ENCODE results near the gene CBR1. TPM values are rescaled to one million over a fixed set of nuclear protein-coding genes. Genes with fewer than 3 reads are reported as not detected.

CBR1 gene
- total and polyA plus RNA-seq, 2 donors (not counting 1 experiment from before 2014, with no cell fraction given) = 12.4 to 14.4 TPM

GRCh38 chr21:36060159-36060921 lies 9.5 kb upstream of the CBR1 start, which contains the start of gene SETD4:
SETD4 (minus strand) TSS chr21:36060526; CDS start chr21:36058888, 1,638 bp downstream.
- H3K4me2 ChIP-seq (replicated peaks; ENCODE audit: low read depth, low read length, poor library complexity, severe bottlenecking) = peak within 1 kb of the TSS; percentile 98
- peaks cover 28% of the 10 kb centered on the region for H3K79me2 ChIP-seq (ENCODE audit: control insufficient read depth, insufficient read depth, low read length)
- peak within 1 kb of the TSS; percentile 98 for H2AFZ ChIP-seq (ENCODE audit: insufficient read depth, low read depth, low read length, poor library complexity, severe bottlenecking)
- WGBS (ENCODE audit: insufficient coverage) = under 1% methylated on average over 53 of the region's 57 CpGs
- ATAC-seq (ENCODE audit: low read depth) = peak; percentile 89
- peak within 1 kb of the TSS; percentile 88 for H3K9ac ChIP-seq (ENCODE audit: low read length)
- H3K4me1 ChIP-seq (ENCODE audit: control insufficient read depth in 2 of 2, insufficient read depth in 2 of 2, low read length in 2 of 2) = peaks cover 3 to 15% of the 10 kb centered on the region in 2 donors
- H3K27ac Mint-ChIP-seq = peak within 1 kb of the TSS; percentile 97
- peak; percentile 96 for DNase-seq
- H3K27me3 Mint-ChIP-seq = no peaks in the 10 kb centered on the region
- H3K9me3 Mint-ChIP-seq (ENCODE audit: insufficient read depth) = no peaks in the 10 kb centered on the region
- H3K27me3 ChIP-seq (replicated peaks in 1 of 4; ENCODE audit: control extremely low read depth in 1 of 4, control insufficient read depth in 3 of 4, insufficient read depth in 4 of 4, low read length in 3 of 4) = no peaks in the 10 kb centered on the region
- peak within 1 kb of the TSS; percentile 73 to 90 for H3K27ac ChIP-seq (ENCODE audit: low read length in 2 of 2)
- no peaks in the 10 kb centered on the region for H4K20me1 ChIP-seq (ENCODE audit: control insufficient read depth, insufficient read depth, low read length, poor library complexity, severe bottlenecking)
- no peak for TF ChIP-seq EZH2 (IDR thresholded peaks at IDR 0.05; ENCODE audit: borderline replicate concordance, insufficient read depth, low read depth, low read length, poor library complexity, severe bottlenecking)
- ChIA-PET POLR2A (interaction anchor here (0.5 to 1.7 kb wide), 11 partner anchors 9 to 260 kb away, joined by 3 to 28 read pairs (median 4); partner anchors contain the start of genes CBR1, CBR3 and MORC3), CTCF (interaction anchor here (0.6 to 3.4 kb wide), 7 partner anchors 9 to 52 kb away, joined by 3 to 15 read pairs (median 4); partner anchors contain the start of gene CBR1)
- peaks cover 22% of the 10 kb centered on the region for H3K4me1 Mint-ChIP-seq
- H3K4me3 ChIP-seq (ENCODE audit: control extremely low read depth in 1 of 5, extremely low read depth in 1 of 5, insufficient read depth in 1 of 5, low read depth in 2 of 5, low read length in 4 of 5) = peak within 1 kb of the TSS; percentile 80 to 95 (median 95)
- intact Hi-C loops (cut with micrococcal nuclease) = loop anchor here (1.0 to 10.0 kb wide), 8 partner anchors 9 to 1986 kb away; partner anchors contain the start of genes DYRK1A, MORC3, MRPS6 and SLC5A3
- peak within 1 kb of the TSS; percentile 92 for H3K4me3 Mint-ChIP-seq
- peaks cover 0 to 29% of the 10 kb centered on the region in 2 experiments for H3K36me3 ChIP-seq (replicated peaks in 1 of 2; ENCODE audit: control extremely low read depth in 1 of 2, control insufficient read depth in 1 of 2, extremely low read depth in 1 of 2, insufficient read depth in 2 of 2, low read length in 1 of 2)
- no peaks in the 10 kb centered on the region for H3K9me3 ChIP-seq (ENCODE audit: control extremely low read depth in 1 of 3, control insufficient read depth in 2 of 3, insufficient read depth in 1 of 3, low read length in 2 of 3)

- ATAC-seq (ENCODE audit: low read depth) (no peak), DNase-seq (no peak)
- no peaks in the 10 kb centered on the region for H3K27me3 ChIP-seq (replicated peaks in 1 of 4; ENCODE audit: control extremely low read depth in 1 of 4, control insufficient read depth in 3 of 4, insufficient read depth in 4 of 4, low read length in 3 of 4)
- H3K27ac ChIP-seq (ENCODE audit: low read length in 2 of 2) = no peak overlapping the region
- intact Hi-C loops (cut with micrococcal nuclease) = loop anchor here (2.0 to 10.0 kb wide), 5 partner anchors 15 to 1987 kb away; partner anchors contain the start of genes DYRK1A, MRPS6, SLC5A3 and VPS26C
- no CpG with 5 or more reads among the region's 2 CpGs for WGBS (ENCODE audit: insufficient coverage)
- ChIA-PET CTCF (no interaction called here), POLR2A (no interaction called here)
- TF ChIP-seq CTCF (IDR thresholded peaks at IDR 0.05) = no peak
- no peak for TF ChIP-seq EZH2 (IDR thresholded peaks at IDR 0.05; ENCODE audit: borderline replicate concordance, insufficient read depth, low read depth, low read length, poor library complexity, severe bottlenecking)
- H3K9ac ChIP-seq (ENCODE audit: low read length) = no peak overlapping the region
- Mint-ChIP-seq H3K27ac (peak overlapping the region; percentile 97), H3K4me1 (peaks cover 22% of the 10 kb centered on the region), H3K9me3 (ENCODE audit: insufficient read depth) (no peaks in the 10 kb centered on the region), H3K4me3 (peak overlapping the region; percentile 92), H3K27me3 (no peaks in the 10 kb centered on the region)
- peaks cover 3 to 15% of the 10 kb centered on the region in 2 donors for H3K4me1 ChIP-seq (ENCODE audit: control insufficient read depth in 2 of 2, insufficient read depth in 2 of 2, low read length in 2 of 2)
- no peaks in the 10 kb centered on the region for H3K9me3 ChIP-seq (ENCODE audit: control extremely low read depth in 1 of 3, control insufficient read depth in 2 of 3, insufficient read depth in 1 of 3, low read length in 2 of 3)
- peak overlapping the region; percentile 98 for H2AFZ ChIP-seq (ENCODE audit: insufficient read depth, low read depth, low read length, poor library complexity, severe bottlenecking)
- no peak overlapping the region for H3K4me2 ChIP-seq (replicated peaks; ENCODE audit: low read depth, low read length, poor library complexity, severe bottlenecking)
- H3K36me3 ChIP-seq (replicated peaks in 1 of 2; ENCODE audit: control extremely low read depth in 1 of 2, control insufficient read depth in 1 of 2, extremely low read depth in 1 of 2, insufficient read depth in 2 of 2, low read length in 1 of 2) = peaks cover 0 to 18% of the 10 kb centered on the region in 2 experiments
- no peaks in the 10 kb centered on the region for H4K20me1 ChIP-seq (ENCODE audit: control insufficient read depth, insufficient read depth, low read length, poor library complexity, severe bottlenecking)
- no peak overlapping the region for H3K4me3 ChIP-seq (ENCODE audit: control extremely low read depth in 1 of 5, extremely low read depth in 1 of 5, insufficient read depth in 1 of 5, low read depth in 2 of 5, low read length in 4 of 5)
- H3K79me2 ChIP-seq (ENCODE audit: control insufficient read depth, insufficient read depth, low read length) = peaks cover 25% of the 10 kb centered on the region
Measured at GRCh38 chr21:36061445-36061844, 8.4 kb upstream of the CBR1 start.

Measured in B cell (primary cell).